Measurements from ENCODE around the gene DNAJC16. TPM values are rescaled to one million over a fixed set of nuclear protein-coding genes. Genes with fewer than 3 reads are reported as not detected.

DNAJC16 gene
- total and polyA plus RNA-seq, 2 of the 13 experiments (the other 11 are each of a cell fraction or from before 2014, with no cell fraction given): 11.4 to 15.4 TPM

GRCh38 chr1:15526490-15527339, at the start of gene DNAJC16 (continued):
- TF ChIP-seq, protein P1, sequence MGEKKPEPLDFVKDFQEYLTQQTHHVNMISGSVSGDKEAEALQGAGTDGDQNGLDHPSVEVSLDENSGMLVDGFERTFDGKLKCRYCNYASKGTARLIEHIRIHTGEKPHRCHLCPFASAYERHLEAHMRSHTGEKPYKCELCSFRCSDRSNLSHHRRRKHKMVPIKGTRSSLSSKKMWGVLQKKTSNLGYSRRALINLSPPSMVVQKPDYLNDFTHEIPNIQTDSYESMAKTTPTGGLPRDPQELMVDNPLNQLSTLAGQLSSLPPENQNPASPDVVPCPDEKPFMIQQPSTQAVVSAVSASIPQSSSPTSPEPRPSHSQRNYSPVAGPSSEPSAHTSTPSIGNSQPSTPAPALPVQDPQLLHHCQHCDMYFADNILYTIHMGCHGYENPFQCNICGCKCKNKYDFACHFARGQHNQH (CRISPR knock-in tag; IDR thresholded peaks at IDR 0.05): peak; percentile 91
- TF ChIP-seq ZNF354B (CRISPR knock-in tag; IDR thresholded peaks at IDR 0.05) (0 out of 2 replicates have a peak, but pooled peaks have one; percentile 49), ADNP (CRISPR knock-in tag; IDR thresholded peaks at IDR 0.05) (no peak), SRSF9 (IDR thresholded peaks at IDR 0.05; ENCODE audit: borderline replicate concordance, insufficient read depth, low read depth, low read length, poor library complexity, severe bottlenecking) (no peak), ZNF549 (CRISPR knock-in tag; IDR thresholded peaks at IDR 0.05) (no peak), SIX4 (CRISPR knock-in tag; IDR thresholded peaks at IDR 0.05) (0 out of 2 replicates have a peak, but pooled peaks have one; percentile 45), TOPORS (CRISPR knock-in tag; IDR thresholded peaks at IDR 0.05) (no peak), MBNL3 (CRISPR knock-in tag; conservative IDR thresholded peaks at IDR 0.05) (no peak), ZNF333 (CRISPR knock-in tag; IDR thresholded peaks at IDR 0.05; ENCODE audit: borderline replicate concordance) (no peak), DMTF1 (CRISPR knock-in tag; IDR thresholded peaks at IDR 0.05) (no peak), AKAP8 (CRISPR knock-in tag; IDR thresholded peaks at IDR 0.05) (no peak), IRF2 (CRISPR knock-in tag; IDR thresholded peaks at IDR 0.05) (peak; percentile 96), RBAK (CRISPR knock-in tag; IDR thresholded peaks at IDR 0.05) (no peak), GTF2F1 (IDR thresholded peaks at IDR 0.05; ENCODE audit: low read length) (peak; percentile 90), DDIT3 (CRISPR knock-in tag; IDR thresholded peaks at IDR 0.05) (no peak), KDM5B (CRISPR knock-in tag; IDR thresholded peaks at IDR 0.05; ENCODE audit: borderline replicate concordance) (peak; percentile 72; the same call in 1 of the 2 replicates), LRRFIP1 (CRISPR knock-in tag; conservative IDR thresholded peaks at IDR 0.05) (no peak), ZBTB21 (CRISPR knock-in tag; IDR thresholded peaks at IDR 0.05) (peak; percentile 56; the same call in 1 of the 2 replicates), SP140L (CRISPR knock-in tag; IDR thresholded peaks at IDR 0.05; ENCODE audit: borderline replicate concordance) (no peak), ZC3H13 (CRISPR knock-in tag; IDR thresholded peaks at IDR 0.05) (no peak)
- TF ChIP-seq, protein P2, sequence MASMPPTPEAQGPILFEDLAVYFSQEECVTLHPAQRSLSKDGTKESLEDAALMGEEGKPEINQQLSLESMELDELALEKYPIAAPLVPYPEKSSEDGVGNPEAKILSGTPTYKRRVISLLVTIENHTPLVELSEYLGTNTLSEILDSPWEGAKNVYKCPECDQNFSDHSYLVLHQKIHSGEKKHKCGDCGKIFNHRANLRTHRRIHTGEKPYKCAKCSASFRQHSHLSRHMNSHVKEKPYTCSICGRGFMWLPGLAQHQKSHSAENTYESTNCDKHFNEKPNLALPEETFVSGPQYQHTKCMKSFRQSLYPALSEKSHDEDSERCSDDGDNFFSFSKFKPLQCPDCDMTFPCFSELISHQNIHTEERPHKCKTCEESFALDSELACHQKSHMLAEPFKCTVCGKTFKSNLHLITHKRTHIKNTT (CRISPR knock-in tag; IDR thresholded peaks at IDR 0.05): no peak

All from HepG2 (cell line).